HCT116 (cell line): Measurements from ENCODE around the gene ESR2.

Experiments used
- CTCF ChIP-seq, 3 experiments: fragments of 200-600 bp in 1 of 3; sonication (generic) in 1 of 3; IDR thresholded peaks in 2 of 3; conservative IDR thresholded peaks in 1 of 3; 2 replicates each; pipeline ENCODE4 v1.5.1; 2012 to 2017; ENCODE audit warnings: low read depth in 2 of 3, low read length in 2 of 3, antibody characterized with exemption in 1 of 3, borderline replicate concordance in 1 of 3, control low read depth in 1 of 3, mild to moderate bottlenecking in 1 of 3, mixed read lengths in 1 of 3, mixed run types in 1 of 3, moderate library complexity in 1 of 3; ENCODE audit not compliant: insufficient read depth in 1 of 3
- POLR2A ChIP-seq: IDR thresholded peaks from 2 replicates; pipeline ENCODE4 v1.7.0; 2011; ENCODE audit warnings: borderline replicate concordance; ENCODE audit not compliant: insufficient read depth, insufficient read length; ENCODE audit errors: extremely low read depth
- POLR2AphosphoS5 ChIP-seq: IDR thresholded peaks from 2 replicates; pipeline ENCODE4 v1.6.1; 2011; ENCODE audit warnings: mild to moderate bottlenecking, low read depth, low read length, moderate library complexity

GRCh38 chr14:64109819-64110554, 184.2 kb downstream of the ESR2 start:
- no peak for TF ChIP-seq POLR2AphosphoS5
- TF ChIP-seq CTCF (IDR thresholded peaks at IDR 0.05 in 2 of 3, conservative IDR thresholded peaks at IDR 0.05 in 1 of 3; ENCODE audit: borderline replicate concordance in 1 of 3, insufficient read depth in 1 of 3, low read depth in 2 of 3, low read length in 2 of 3): no peak
- no peak for TF ChIP-seq POLR2A
